Limb (tissue), 2 donors: ENCODE results near the gene HSDL1.
A peak's percentile ranks its signal among the peaks of the same experiment; 100 is the strongest.

ENCODE experiments used
- DNase-seq, 2 donors: peaks; one replicate each; pipeline ENCODE4 v3.0.0-alpha.2; 2016; ENCODE audit errors: extremely low spot score in 2 of 2

HSDL1 gene

DNA sequence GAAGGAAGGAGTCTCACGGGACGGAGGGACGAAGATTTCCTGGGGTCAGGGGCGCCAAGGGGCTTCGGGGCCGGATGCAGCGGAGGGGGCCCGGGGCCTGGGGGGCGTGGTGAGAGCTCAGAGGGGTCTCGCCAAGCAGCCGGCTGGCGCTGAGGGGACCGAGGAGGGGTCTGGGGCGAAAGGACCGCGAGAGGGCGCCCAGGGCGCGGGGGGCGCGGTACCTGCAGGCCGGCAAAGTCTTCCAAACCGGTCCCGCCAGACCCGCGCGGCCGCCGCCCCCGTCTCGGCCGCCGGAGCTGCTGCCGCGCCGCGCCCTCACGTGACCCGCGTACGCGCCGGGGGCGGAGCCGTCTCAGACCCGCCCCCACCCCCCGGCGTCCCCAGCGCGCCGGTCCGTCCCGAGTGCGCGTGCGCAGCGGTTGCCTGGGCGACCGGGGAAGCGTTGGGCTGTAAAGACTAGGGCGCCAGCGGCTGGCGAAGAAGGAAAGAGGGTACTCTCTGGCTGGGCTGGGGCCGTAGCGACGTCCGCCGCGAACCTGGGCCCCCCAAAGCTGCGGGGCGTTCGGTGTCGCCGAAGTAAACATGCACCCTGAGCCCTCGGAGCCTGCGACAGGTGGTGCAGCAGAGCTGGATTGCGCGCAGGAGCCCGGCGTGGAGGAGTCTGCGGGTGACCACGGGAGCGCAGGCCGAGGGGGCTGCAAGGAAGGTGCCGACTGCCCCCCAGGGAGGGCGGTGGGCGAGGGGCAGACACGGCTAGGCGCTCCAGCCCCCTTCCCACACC is at the start of gene HSDL1, which contains the start of gene DNAAF1:
Gene HSDL1, minus strand, starts transcription at position 319 of the 781 bp plus-strand sequence. CDS start 13,856 bp downstream, outside the sequence.
Gene DNAAF1, plus strand, starts transcription at position 450 of the 781 bp plus-strand sequence. Its CDS starts 133 bp downstream, at position 583.
- DNase-seq, result peak; percentile 85 to 98

DNA sequence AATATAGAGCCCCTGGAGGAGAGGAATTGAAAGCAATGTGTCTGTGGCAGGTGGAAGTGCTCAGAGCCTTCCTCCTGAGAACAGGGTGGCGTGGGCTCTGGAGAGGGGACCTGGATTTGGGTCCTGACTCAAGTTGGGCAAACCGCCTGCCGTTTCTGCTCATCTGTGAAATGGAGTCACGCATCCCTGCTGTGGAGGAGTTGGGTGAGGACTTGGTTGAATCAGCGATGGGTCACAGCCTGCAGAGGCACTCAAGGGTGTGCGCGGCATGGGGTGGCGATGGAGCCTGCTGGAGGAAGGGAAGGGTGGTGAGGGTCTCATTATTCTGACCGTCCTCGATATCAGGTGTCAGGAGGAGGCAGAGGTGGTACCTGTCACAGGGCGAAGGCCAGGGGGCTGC is 49.0 kb upstream of the HSDL1 start:
- DNase-seq, result no peak

DNA sequence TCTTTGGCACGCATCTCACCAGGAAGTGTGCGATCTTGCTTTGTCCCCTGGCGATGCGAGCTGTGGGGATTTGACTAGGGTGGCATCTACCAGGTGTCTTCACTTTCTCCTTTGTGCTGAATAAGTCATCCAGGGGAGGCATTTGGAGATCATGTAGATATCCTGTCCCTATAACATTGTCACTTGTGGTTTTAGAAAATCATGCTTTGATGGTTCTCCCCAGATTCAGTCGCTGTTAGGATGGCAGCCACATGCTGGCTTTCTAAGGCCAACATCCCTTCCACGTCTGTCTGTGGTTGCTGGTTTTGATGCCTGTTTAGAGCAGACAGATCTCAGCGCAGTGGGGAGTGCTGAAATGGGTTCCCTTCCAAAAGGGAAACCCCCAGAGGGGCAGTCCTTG is 48.5 kb upstream of the HSDL1 start:
- no peak for DNase-seq

DNA sequence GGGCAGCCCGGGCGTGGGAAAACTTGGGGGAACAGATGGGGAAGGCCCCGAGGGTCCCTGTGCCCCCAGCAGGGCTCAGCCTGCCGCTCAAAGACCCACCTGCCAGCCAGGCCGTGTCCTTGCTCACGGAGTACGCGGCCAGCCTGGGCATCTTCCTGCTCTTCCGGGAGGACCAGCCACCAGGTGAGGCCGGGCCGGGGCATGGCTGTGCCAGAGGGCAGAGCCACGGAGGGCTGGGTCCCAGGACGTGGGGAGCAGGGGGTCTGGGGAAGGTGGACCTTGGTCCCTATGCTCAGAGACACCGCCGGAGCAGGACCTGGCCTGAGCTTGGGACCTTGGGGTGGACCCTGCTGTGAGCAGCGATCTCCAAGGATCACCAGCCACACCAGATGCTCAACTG is 46.5 kb upstream of the HSDL1 start:
- no peak for DNase-seq

DNA sequence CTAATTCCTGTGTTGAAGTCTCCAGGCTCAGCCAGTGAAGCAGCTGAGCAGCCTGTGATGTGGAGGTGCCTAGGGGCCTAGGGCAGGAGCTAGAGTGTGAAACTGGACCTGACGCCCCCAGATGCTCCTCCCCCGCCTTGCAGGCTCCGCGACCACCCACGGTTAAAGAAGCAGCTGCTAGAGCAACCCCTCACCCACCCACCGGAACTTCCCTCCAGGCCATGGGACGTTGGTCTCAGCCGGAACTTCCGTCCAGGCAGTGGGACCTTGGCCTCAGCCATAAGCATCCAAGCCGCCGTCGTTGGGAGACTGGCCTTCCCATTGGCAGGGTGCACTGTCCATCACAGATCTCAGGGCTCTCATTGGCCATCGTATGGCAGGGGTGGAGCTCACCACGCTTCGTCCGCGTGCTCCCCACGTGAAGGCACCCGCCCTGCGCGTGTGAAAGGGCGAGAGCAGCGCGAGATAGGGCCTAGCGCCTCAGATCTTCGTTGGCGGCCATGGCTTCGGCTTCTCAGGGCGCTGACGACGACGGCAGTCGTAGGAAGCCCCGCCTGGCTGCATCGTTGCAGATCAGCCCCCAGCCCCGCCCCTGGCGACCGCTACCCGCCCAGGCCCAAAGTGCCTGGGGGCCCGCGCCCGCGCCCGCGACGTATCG is 45.9 kb upstream of the HSDL1 start, which contains the start of gene ADAD2:
Gene ADAD2, plus strand, starts transcription at position 427 of the 658 bp plus-strand sequence. Its CDS starts 74 bp downstream, at position 501.
- no peak for DNase-seq

DNA sequence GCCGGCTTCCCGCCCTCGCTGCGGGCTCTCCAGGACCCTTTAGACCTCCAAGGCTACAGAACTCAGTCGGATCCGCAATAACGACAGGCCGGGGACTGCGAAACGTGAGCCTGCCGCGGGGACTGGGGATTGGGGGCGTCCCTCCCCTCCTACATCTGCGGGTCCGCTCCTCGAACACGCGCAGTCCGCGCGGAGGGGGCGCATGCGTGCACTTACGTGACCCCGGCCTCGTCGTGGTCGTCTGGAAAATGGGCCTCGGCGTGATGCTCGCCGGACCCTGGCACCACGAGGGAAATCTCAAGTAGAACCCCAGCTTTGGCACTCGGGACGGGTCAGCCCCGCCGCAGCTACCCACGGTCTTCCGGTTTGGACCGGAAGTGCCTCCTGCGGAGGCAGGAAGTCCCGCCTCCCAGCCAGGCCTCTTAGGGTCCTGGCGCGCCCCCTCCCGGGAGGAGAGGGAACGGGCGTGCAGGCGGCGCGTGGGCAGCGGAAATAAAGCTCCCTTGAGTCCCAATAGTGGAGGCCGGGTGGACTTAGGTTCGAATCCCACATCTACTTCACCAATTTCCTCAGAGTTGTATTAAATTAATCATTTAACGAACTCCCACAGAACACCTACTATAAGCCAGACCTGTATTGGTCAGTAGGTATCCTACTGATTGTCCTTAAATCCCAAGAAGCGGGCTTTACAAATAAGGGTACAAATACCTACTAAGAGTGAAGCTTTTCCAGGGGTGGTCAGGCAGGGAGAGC is 41.9 kb upstream of the HSDL1 start, which contains the start of gene TAF1C:
Gene TAF1C, minus strand, starts transcription at position 373 of the 753 bp plus-strand sequence. CDS start 2,069 bp downstream, outside the sequence.
- peak; percentile 92 to 95 for DNase-seq

DNA sequence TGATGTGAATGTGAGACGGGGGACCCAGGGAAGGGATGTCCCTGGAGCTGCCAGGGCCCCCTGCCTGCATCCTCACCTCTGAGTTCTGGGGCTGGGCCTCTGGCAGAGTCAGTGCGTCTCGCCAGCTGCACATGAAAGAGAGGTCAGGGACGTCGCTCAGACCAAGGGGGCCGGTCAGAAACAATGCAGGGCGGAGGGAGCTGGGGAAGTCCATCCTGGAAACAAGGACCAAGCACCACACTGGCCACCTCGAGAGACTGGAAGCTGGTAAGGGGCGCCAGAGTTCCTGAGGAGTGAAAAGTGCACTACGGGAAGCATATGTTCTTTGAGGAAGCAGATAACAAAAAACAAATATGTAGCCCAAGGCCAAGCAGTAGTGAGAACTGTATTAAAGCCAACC is 39.8 kb upstream of the HSDL1 start:
- no peak for DNase-seq

DNA sequence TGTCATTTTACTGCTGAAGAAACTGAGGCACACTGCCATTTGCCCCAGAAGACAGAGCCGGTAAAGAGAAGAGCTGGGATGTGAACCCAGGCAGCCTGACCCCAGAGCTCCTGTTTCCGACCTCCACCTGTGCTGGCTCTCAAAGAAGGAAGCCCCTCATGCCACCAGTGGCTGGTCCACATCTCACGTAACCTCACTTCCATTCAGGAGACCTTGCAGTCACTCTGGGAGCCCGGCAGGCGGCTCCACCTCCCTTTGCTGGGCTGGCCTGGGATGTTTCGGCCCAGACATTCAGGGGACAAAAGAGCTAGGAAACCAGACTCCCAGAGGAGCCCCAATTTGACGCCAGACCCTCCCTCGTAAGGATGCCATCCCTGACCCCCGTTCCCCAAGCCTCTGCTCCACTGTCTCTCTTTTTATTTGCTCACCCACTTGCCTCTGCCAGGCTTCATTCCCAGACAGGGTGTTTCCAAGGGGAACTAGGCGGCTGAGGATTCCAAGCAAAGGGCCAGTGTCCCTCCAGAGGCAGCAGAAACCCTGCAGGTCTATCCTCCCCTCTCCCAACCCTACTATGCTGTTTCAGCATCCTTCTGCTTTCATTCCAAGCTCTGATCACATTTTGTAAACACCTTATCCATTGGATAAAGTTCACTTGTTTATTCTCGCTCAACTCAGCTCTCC is 39.1 kb upstream of the HSDL1 start:
- no peak for DNase-seq

DNA sequence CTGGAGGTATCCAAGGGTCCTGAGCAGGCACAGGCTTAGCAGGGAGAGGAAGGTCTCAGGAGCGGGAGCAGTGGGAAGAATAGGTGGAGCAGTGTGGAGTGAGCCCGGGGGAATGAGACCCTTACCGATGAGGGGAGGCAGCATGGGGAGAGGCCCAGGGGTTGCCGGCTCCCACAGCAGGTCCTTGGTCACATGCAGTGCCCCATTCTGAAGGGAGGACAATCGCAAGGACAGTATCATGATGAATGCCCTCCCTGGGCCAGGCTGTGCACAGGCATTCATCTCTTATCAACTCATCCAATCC is 38.5 kb upstream of the HSDL1 start:
- no peak for DNase-seq

DNA sequence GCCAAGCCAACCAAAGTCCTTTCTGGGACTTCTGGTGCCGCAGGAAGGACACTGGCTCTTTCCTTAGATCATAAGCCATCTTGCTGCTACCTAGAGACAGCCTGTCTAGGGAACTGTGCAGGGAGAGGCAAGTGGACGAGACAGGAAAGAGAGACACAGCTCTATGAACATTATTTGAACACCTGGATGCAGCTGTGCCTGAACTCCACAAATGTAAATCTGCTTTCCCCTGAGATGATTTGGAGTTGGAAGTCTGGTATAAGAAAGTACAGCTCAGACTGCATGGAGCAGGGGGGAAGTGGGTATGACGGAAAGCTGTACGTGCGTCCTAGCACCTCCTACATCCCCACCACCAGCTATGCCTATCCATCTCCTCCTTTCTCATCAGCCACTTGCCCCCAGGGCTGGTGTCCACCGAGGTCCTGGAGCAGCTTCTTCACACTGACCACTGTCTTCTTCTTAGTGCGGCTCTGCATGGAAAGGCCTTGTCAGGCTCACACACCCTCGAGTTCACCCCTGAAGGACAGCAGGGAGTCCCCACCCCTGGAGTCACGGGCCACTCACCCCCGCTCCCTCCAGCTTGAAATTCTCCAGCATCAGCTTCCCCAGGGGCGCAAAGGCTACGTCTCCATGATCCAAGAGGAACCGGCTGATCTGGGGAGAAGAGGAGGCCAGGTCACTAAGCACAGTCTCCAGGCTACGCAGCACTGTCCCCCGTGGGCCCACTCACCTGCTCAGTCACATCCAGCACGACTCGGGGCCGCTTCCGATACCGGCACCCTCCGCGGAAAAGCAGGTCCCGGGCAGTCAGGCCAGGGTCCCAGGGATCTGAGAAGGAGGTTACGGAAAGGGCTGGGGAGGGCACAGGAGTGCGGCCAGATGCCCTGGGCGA is 37.9 kb upstream of the HSDL1 start:
- DNase-seq, result no peak

DNA sequence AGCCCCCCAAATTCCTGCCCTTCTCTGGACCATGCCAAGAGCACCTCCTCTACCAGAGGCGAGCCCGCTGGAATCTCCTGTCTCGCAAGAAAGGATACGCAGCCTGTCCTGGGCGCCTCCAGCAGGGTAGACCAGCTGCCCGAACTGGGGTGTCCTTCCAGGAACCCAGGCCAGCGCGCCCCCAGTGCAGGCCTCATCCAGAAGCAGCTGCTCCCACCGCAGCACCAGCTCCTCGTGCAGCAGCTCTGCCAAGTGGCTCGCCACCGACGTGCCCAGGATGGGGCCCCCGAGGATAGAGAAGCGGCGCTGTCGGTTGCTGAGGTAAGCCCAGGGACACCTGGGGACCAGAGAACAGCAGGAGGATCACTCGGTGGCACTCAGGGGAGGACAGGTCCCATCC is 37.1 kb upstream of the HSDL1 start:
- no peak for DNase-seq

DNA sequence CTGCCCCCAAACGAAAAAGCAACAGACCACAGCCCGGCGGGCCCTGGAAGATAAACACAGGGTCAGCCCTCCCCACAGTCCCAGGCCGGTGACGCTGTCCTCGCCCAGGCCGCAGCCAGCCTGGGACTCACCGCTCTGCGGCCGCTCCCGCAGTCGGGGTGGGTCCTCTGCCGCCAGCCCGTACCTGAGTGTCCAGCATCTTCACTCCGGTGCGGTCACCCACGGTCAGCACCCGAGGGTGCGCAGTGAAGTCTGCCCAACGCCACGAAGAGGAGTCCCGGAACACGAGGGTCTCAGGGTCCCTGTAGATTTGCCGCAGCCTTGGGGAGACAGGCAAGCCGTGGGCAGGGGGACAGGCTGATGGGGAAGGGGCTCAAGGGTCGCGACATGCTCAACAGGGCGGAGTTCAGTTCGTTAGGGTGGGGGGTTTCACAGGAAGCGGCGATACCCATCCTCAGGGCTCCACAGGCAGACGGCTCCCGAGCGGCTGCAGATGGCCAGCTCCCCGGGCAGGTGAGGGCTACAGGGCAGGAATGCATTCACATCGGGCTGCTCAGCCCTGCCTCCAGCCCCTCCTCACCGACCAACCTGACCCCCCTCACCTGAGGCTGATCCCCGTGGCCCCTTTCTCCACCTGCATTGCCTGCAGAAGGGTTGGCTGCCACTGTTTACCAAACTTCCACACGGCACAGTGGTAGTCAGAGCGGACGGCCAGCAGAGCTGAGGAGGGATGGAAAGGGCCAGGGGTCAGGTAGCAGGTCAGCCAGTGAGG is 36.4 kb upstream of the HSDL1 start:
- DNase-seq, result no peak

DNA sequence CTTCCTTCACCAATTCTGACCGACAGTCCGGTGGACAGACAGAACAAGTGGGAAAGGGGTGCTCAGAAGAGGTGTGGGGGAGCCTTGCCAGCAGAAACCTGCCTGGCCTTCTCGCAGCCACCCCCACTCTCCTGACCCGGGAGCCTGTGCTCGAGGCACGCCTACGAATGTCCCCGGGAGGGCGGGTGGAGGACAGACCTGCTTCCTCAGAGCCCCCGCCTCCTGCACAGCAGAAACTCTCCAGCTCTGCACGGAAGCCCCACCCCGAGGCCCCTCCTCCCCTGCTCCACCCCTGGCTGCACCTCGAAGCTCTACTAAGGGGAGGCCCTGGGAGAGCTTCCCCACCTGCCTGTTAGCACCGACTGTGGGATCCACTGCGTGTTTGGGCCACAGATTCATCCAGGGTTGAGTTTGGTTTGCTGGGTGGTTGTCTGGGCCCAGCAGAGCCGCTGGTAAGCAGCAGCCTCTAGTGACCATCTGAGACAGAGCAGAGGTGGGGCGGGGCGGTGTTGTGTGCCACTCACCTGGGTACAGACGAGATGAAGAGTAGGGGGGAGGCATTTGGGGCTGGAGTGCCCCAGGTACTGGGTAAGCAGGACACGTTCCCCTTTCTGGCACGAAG is 35.7 kb upstream of the HSDL1 start:
- DNase-seq, result no peak

DNA sequence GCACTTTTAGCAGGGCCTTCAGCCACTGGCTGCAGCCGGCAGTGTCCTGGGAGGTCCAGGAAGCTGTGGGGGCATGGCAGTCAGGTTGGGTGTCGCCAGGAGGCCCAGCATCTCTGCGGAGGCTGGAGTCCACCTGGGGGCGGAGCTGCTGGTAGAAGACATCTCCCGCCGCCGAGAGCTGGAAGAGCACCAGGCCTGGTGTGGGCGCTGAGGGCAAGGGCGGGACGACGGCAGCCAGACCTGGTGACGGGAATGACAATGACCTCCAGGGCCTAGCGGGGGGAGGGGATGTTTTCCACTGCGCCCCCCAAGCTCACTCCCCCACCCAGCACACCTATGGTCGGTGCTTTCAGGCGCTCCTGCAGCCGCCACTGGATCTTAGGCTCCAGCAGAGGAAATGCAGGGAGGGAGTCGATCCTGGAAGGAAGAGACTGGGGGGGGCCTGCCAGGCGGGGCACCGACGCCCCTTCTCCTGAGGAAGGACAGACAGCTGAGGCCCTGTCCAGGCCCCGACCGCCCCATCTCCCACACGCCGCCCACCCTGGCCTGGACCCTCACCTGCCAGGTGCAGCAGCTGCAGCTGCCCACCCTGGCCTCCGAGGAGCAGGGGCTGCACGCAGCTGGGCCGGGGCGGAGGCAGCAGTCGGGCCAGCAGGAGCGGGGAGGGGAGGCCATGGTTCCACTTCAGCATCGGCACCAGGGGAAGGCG is 34.8 kb upstream of the HSDL1 start:
- DNase-seq, result no peak

DNA sequence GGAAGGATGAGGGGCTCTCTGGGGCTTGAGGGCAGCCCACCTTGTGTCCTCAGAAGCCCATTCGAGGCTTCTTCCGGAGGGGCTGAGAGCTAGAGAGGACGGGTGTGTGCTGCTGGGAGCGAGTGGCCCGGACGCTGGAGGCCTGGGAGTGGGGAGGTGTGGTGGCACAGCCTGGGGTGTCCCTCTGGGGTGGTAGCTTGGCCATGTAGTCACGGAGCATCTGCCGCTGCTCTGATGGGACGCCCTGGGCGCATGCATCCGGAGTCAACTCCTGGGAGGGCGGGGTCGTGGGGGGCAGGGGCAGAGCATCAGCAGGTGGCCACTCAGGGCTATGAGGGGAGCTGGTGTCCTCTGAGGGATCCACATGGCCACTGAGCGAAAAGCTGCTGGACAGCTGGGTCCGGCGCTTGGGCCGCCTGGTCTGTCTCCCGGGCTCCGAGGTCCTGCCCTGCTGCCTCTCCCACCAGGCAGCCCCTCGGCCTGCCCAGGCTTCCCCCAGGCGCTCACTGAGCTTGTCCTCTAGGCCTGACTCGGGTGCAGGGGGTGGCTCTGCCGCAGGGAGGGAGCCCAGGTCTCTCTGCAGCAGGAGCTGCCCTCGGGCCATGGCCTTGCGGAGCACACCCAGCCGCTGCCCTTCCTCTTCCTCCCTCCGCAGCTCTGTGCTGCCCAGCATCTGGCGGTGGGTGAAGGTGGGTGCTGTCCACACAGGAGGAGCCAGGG is 34.1 kb upstream of the HSDL1 start:
- no peak for DNase-seq

DNA sequence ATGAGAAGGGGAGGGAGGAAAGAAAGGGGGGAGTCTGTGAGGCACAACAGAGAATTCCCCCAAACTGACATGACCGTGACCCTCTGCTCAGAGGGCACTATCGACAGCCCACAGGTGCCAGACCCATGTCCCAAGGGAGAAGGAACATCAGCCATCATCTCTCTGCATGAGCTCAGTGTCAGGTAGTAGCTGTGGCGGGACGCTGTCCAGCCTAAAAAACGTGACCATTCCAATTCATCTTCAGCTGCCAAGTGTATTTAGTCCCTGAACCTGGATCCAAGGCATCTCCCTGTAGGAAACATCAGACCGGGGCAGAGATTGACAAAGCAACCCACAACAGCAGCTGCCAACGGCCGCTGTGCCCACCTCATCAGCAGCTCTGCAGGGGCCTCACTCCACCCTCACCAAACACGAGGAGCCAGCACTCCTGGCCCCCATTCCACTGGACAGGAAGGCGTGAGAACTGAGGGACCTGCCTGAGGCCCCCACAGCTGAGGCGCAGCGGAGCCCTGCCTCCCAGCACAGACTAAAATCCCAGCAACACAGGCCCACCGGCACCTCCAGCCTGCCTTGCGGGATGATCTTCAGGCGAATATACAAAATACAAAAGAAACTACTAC is 33.3 kb upstream of the HSDL1 start:
- DNase-seq, result no peak

DNA sequence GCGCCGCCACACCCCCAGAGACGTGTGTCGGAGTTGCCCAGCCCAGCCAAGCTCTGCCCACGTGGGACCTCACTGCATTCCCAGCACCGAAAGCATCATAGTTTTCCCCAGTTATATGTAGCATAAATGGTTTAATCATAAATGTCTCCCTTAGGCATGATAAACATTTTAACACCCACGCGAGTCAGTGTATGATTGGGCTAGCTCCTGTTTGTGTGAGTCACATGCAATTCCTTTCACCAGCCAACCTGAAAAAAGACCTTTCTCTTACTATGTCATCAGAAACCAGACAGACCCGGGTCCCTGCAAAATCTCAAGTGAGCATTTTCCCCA is 32.7 kb upstream of the HSDL1 start:
- DNase-seq, result no peak
